NCI-H2227 treated with DMSO at 0.1 percent for 48 hours (cell line): ENCODE data around the gene PSPN.
"Not testable (repeated sequence)": the region's sequence is repeated elsewhere in the genome, so short reads cannot be mapped to it uniquely, and the experiment has no call there.

ENCODE experiments used
- DNase-seq: peaks from one replicate; lab custom pipeline; 2025; lab: John Stamatoyannopoulos, UW

The PSPN gene

GRCh38 chr19:6373096-6373812 is 2.5 kb downstream of the PSPN start:
- DNase-seq: peak; percentile 95

- DNase-seq: peak; percentile 97
Observed at GRCh38 chr19:6372594-6373095, 3.1 kb downstream of the PSPN start, which contains the start of gene ALKBH7. Gene ALKBH7, plus strand, starts transcription at chr19:6372794. Its CDS starts 27 bp downstream, at chr19:6372821.

- DNase-seq: no peak
Observed at GRCh38 chr19:6364353-6364752, 11.4 kb downstream of the PSPN start.

GRCh38 chr19:6362351-6362801 is 13.4 kb downstream of the PSPN start:
- DNase-seq: no peak

GRCh38 chr19:6362027-6362350 is 13.7 kb downstream of the PSPN start:
- DNase-seq: no peak

- DNase-seq: not testable (repeated sequence)
Observed at GRCh38 chr19:6360857-6361216, 14.9 kb downstream of the PSPN start.

GRCh38 chr19:6360445-6360844 is 15.3 kb downstream of the PSPN start:
- DNase-seq: not testable (repeated sequence)

- DNase-seq: no peak
Observed at GRCh38 chr19:6359568-6360341, 16.0 kb downstream of the PSPN start.

GRCh38 chr19:6358003-6358402 is 17.7 kb downstream of the PSPN start:
- no peak for DNase-seq

GRCh38 chr19:6357174-6357573 is 18.6 kb downstream of the PSPN start:
- no peak for DNase-seq

- not testable (repeated sequence) for DNase-seq
Observed at GRCh38 chr19:6355321-6356040, 20.3 kb downstream of the PSPN start.

- no peak for DNase-seq
Observed at GRCh38 chr19:6354098-6354674, 21.5 kb downstream of the PSPN start.

- DNase-seq: no peak
Observed at GRCh38 chr19:6352381-6353165, 23.2 kb downstream of the PSPN start.

GRCh38 chr19:6350688-6351087 is 25.0 kb downstream of the PSPN start:
- DNase-seq: no peak

- DNase-seq: not testable (repeated sequence)
Observed at GRCh38 chr19:6349271-6349670, 26.5 kb downstream of the PSPN start.

GRCh38 chr19:6343462-6343861 is 32.3 kb downstream of the PSPN start:
- DNase-seq: no peak

- no peak for DNase-seq
Observed at GRCh38 chr19:6340493-6341201, 35.1 kb downstream of the PSPN start.

- DNase-seq: no peak
Observed at GRCh38 chr19:6334490-6335285, 41.0 kb downstream of the PSPN start.

- no peak for DNase-seq
Observed at GRCh38 chr19:6333439-6333838, 42.3 kb downstream of the PSPN start, which contains the start of gene ACER1. Gene ACER1, minus strand, starts transcription at chr19:6333612. Its CDS starts 61 bp downstream, at chr19:6333551.

GRCh38 chr19:6326815-6327214 is 48.9 kb downstream of the PSPN start:
- no peak for DNase-seq
